ENCODE measurements around the gene VWA5B1.

The VWA5B1 gene

GRCh38 chr1:20328201-20328600, 37.5 kb downstream of the VWA5B1 start:
- Histone ChIP-seq H3K27ac (no peak overlapping the region), H3K27me3 (ENCODE audit: insufficient read depth, low read depth) (peaks cover 15% of the 10 kb centered on the region; the same call in 1 of the 2 replicates), H3K4me2 (no peak overlapping the region), H4K20me1 (ENCODE audit: insufficient read depth) (no peaks in the 10 kb centered on the region), H3K9ac (no peak overlapping the region), H3K4me3 (IDR thresholded peaks at IDR 0.05; ENCODE audit: insufficient read depth, low read depth, low read length) (no peak overlapping the region), H3K79me2 (ENCODE audit: insufficient read depth, low read depth) (no peaks in the 10 kb centered on the region), H3K4me1 (ENCODE audit: low read depth, poor library complexity, severe bottlenecking) (no peaks in the 10 kb centered on the region), H3K36me3 (ENCODE audit: insufficient read depth) (no peaks in the 10 kb centered on the region), H2AFZ (ENCODE audit: low read depth) (no peak overlapping the region)
- TF ChIP-seq CTCF (conservative IDR thresholded peaks at IDR 0.05; ENCODE audit: low read depth, low read length), result no peak

DNA sequence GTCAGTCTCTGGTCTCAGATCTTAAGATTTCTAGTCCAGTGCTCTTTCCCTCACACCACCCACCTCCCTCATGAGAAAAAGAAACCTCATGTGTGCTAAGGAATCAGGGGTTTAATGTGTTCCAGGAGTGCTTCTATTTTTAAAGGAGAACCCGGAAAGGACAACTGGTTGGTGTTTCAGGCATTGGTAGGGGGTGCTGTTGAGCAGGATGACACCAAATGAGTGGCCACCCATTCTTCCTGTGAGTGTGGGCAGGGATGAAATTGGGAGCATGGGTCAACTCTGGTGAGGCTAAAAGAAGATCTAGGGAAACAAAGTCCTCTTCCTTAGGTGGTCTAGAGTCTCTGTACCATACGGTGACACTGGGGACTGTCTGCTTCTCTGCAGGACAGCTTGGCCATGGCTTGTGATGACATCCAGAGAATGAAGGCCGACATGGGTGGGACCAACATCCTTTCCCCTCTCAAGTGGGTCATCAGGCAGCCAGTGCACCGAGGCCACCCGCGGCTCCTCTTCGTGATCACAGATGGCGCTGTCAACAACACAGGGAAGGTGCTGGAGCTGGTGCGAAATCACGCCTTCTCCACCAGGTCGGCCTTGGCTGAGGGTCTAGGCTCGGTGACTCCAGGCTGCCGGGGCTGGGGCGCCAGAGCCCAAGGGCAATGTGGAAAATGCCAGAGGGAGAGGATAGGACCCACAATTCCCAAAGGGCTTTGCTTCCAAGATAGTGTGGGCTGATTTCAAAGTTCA, 39.3 kb downstream of the VWA5B1 start:
- no peak overlapping the region for H3K4me2 ChIP-seq
- no peak overlapping the region for H3K27ac ChIP-seq
- no peaks in the 10 kb centered on the region for H3K79me2 ChIP-seq (ENCODE audit: insufficient read depth, low read depth)
- H3K36me3 ChIP-seq (ENCODE audit: insufficient read depth), result no peaks in the 10 kb centered on the region
- H3K4me3 ChIP-seq (IDR thresholded peaks at IDR 0.05; ENCODE audit: insufficient read depth, low read depth, low read length), result no peak overlapping the region
- H3K27me3 ChIP-seq (ENCODE audit: insufficient read depth, low read depth), result peaks cover 20% of the 10 kb centered on the region; the same call in 1 of the 2 replicates
- TF ChIP-seq CTCF (conservative IDR thresholded peaks at IDR 0.05; ENCODE audit: low read depth, low read length), result no peak
- no peaks in the 10 kb centered on the region for H4K20me1 ChIP-seq (ENCODE audit: insufficient read depth)
- H3K9ac ChIP-seq, result no peak overlapping the region
- H2AFZ ChIP-seq (ENCODE audit: low read depth), result no peak overlapping the region
- no peaks in the 10 kb centered on the region for H3K4me1 ChIP-seq (ENCODE audit: low read depth, poor library complexity, severe bottlenecking)

DNA sequence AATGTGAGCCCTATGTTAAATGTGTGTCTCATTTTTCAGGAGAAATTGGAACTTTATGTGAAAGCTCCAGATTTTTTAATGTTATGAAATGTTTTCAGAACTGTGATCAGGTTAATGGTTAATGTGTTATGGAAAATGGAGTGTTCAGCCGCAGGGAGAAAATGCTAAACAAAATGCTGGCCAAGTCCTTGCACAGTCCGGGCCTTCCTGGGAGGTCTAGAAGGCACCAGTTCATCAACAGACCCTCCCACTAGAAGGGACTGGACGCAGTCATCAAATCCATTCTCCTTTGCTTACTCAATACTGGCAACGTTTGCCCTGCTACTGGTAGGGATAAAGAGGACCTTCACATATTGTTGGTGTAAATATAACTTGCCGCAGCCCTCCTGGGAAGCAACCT, 43.4 kb downstream of the VWA5B1 start:
- no peak overlapping the region for H2AFZ ChIP-seq (ENCODE audit: low read depth)
- H3K27me3 ChIP-seq (ENCODE audit: insufficient read depth, low read depth), result peaks cover 40% of the 10 kb centered on the region; the same call in 1 of the 2 replicates
- H3K27ac ChIP-seq, result no peak overlapping the region
- no peaks in the 10 kb centered on the region for H3K79me2 ChIP-seq (ENCODE audit: insufficient read depth, low read depth)
- H3K9ac ChIP-seq, result no peak overlapping the region
- H4K20me1 ChIP-seq (ENCODE audit: insufficient read depth), result no peaks in the 10 kb centered on the region
- no peak overlapping the region for H3K4me3 ChIP-seq (IDR thresholded peaks at IDR 0.05; ENCODE audit: insufficient read depth, low read depth, low read length)
- H3K4me2 ChIP-seq, result no peak overlapping the region
- H3K36me3 ChIP-seq (ENCODE audit: insufficient read depth), result no peaks in the 10 kb centered on the region
- no peak for TF ChIP-seq CTCF (conservative IDR thresholded peaks at IDR 0.05; ENCODE audit: low read depth, low read length)
- no peaks in the 10 kb centered on the region for H3K4me1 ChIP-seq (ENCODE audit: low read depth, poor library complexity, severe bottlenecking)

DNA sequence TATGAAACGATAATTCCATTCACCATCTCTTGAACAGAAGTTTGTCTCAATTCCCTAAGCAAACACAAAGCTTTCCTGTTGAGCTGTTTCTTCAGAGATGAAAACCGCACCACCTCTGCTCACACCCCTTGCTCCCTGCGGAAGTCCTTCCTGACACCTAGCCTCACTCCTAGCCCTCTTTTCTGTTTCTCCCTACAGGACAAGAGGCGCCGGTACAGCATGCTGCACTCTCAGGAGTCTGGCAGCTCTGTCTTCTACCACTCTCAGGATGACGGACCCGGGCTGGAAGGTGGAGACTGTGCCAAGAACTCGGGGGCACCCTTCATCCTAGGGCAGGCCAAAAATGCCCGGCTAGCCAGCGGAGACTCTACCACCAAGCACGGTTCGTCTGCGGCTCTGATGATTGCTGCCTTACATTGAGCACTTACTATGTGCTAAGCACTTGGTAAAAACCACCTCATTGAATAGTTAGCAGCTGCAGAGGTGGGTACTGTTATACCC, 45.5 kb downstream of the VWA5B1 start:
- H3K9ac ChIP-seq, result no peak overlapping the region
- no peak overlapping the region for H3K27ac ChIP-seq
- H3K4me1 ChIP-seq (ENCODE audit: low read depth, poor library complexity, severe bottlenecking), result no peaks in the 10 kb centered on the region
- H4K20me1 ChIP-seq (ENCODE audit: insufficient read depth), result no peaks in the 10 kb centered on the region
- H2AFZ ChIP-seq (ENCODE audit: low read depth), result no peak overlapping the region
- H3K4me3 ChIP-seq (IDR thresholded peaks at IDR 0.05; ENCODE audit: insufficient read depth, low read depth, low read length), result no peak overlapping the region
- H3K4me2 ChIP-seq, result no peak overlapping the region
- no peaks in the 10 kb centered on the region for H3K36me3 ChIP-seq (ENCODE audit: insufficient read depth)
- no peaks in the 10 kb centered on the region for H3K79me2 ChIP-seq (ENCODE audit: insufficient read depth, low read depth)
- TF ChIP-seq CTCF (conservative IDR thresholded peaks at IDR 0.05; ENCODE audit: low read depth, low read length), result no peak
- peaks cover 49% of the 10 kb centered on the region; the same call in 1 of the 2 replicates for H3K27me3 ChIP-seq (ENCODE audit: insufficient read depth, low read depth)

Measured in KMS-11 (cell line).